Breast epithelium (tissue), 3 donors: ENCODE data around the gene FLCN.

Experiments used
- POLR2A ChIP-seq: fragments of 450-650 bp; IDR thresholded peaks from one replicate; pipeline ENCODE4 v1.6.1; 2016; ENCODE audit warnings: antibody characterized with exemption, mild to moderate bottlenecking, moderate library complexity
- POLR2AphosphoS5 ChIP-seq, 3 donors: sonication (generic); formaldehyde crosslinking; IDR thresholded peaks; one replicate each; pipeline ENCODE4 v1.6.1; 2017; ENCODE audit warnings: antibody characterized with exemption in 3 of 3
- TF ChIP-seq, protein P1 (sequence below), 3 donors: fragments of 450-650 bp; IDR thresholded peaks; one replicate each; pipeline ENCODE4 v1.5.1; 2016 to 2017; ENCODE audit warnings: antibody characterized with exemption in 3 of 3, mild to moderate bottlenecking in 3 of 3, moderate library complexity in 3 of 3

DNA sequence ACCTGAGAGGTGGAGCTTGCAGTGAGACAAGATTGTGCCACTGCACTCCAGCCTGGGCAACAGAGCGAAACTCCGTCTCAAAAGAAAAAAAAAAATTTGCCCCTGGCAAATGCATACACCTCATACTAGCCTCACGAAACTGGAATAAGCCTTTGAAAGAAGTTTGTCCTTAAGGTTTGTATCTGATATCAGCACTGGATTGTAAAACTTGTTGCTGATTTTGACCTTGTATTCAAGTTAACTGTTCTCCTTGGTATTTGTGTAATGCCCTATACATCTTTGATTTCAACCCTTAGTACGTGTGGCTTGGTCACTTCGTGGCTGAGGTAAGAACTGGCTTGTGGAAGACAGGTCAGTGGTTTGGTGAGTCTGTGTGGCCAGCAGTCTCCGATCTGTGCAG lies 6.2 kb upstream of the FLCN start:
- TF ChIP-seq, protein P1, sequence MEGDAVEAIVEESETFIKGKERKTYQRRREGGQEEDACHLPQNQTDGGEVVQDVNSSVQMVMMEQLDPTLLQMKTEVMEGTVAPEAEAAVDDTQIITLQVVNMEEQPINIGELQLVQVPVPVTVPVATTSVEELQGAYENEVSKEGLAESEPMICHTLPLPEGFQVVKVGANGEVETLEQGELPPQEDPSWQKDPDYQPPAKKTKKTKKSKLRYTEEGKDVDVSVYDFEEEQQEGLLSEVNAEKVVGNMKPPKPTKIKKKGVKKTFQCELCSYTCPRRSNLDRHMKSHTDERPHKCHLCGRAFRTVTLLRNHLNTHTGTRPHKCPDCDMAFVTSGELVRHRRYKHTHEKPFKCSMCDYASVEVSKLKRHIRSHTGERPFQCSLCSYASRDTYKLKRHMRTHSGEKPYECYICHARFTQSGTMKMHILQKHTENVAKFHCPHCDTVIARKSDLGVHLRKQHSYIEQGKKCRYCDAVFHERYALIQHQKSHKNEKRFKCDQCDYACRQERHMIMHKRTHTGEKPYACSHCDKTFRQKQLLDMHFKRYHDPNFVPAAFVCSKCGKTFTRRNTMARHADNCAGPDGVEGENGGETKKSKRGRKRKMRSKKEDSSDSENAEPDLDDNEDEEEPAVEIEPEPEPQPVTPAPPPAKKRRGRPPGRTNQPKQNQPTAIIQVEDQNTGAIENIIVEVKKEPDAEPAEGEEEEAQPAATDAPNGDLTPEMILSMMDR (IDR thresholded peaks at IDR 0.05), result no peak
- TF ChIP-seq POLR2A (no peak), POLR2AphosphoS5 (IDR thresholded peaks at IDR 0.05) (no peak)
